ENCODE measurements around the gene KLRF1. TPM values are rescaled to one million over a fixed set of nuclear protein-coding genes. Genes with fewer than 3 reads are reported as not detected.

Gene KLRF1
- total RNA-seq, 4 donors from 2014 or later, result 0.35 to 0.99 (median 0.37) TPM

GRCh38 chr12:9809338-9809737 is 17.9 kb upstream of the KLRF1 start:
- no peak for DNase-seq
- H3K9me3 ChIP-seq, result no peaks in the 10 kb centered on the region
- TF ChIP-seq CTCF (IDR thresholded peaks at IDR 0.05) (no peak), POLR2A (IDR thresholded peaks at IDR 0.05) (no peak)
- peaks cover 0 to 16% (median 0%) of the 10 kb centered on the region in 4 donors for H3K27me3 ChIP-seq
- H3K4me1 ChIP-seq, result peaks cover 0 to 8% (median 6%) of the 10 kb centered on the region in 3 donors
- intact Hi-C loops (cut with DNase I), result no loop called here
- no peak overlapping the region for H3K27ac ChIP-seq
- H3K4me3 ChIP-seq, result no peak overlapping the region
- H3K36me3 ChIP-seq, result no peaks in the 10 kb centered on the region
- WGBS, 2 donors, result 62 to 79% methylated on average over 4 of the region's 4 CpGs

GRCh38 chr12:9809866-9810265 is 17.4 kb upstream of the KLRF1 start:
- peaks cover 0 to 16% (median 0%) of the 10 kb centered on the region in 4 donors for H3K27me3 ChIP-seq
- peaks cover 0 to 9% (median 6%) of the 10 kb centered on the region in 3 donors for H3K4me1 ChIP-seq
- no peak overlapping the region for H3K27ac ChIP-seq
- H3K4me3 ChIP-seq, result no peak overlapping the region
- no peak for TF ChIP-seq POLR2A (IDR thresholded peaks at IDR 0.05)
- no peak for TF ChIP-seq CTCF (IDR thresholded peaks at IDR 0.05)
- intact Hi-C loops (cut with DNase I), result no loop called here
- no peak for DNase-seq
- no peaks in the 10 kb centered on the region for H3K9me3 ChIP-seq
- no peaks in the 10 kb centered on the region for H3K36me3 ChIP-seq

GRCh38 chr12:9810671-9811070 is 16.6 kb upstream of the KLRF1 start:
- H3K9me3 ChIP-seq, result no peaks in the 10 kb centered on the region
- no peak overlapping the region for H3K4me3 ChIP-seq
- 63 to 75% methylated on average over 2 of the region's 2 CpGs for WGBS, 2 donors
- peaks cover 0 to 16% (median 0%) of the 10 kb centered on the region in 4 donors for H3K27me3 ChIP-seq
- no peaks in the 10 kb centered on the region for H3K36me3 ChIP-seq
- intact Hi-C loops (cut with DNase I), result no loop called here
- DNase-seq, result no peak
- H3K4me1 ChIP-seq, result peaks cover 0 to 9% (median 6%) of the 10 kb centered on the region in 3 donors
- TF ChIP-seq CTCF (IDR thresholded peaks at IDR 0.05), result no peak
- no peak for TF ChIP-seq POLR2A (IDR thresholded peaks at IDR 0.05)
- no peak overlapping the region for H3K27ac ChIP-seq

- Histone ChIP-seq H3K27me3 (peaks cover 0 to 16% (median 0%) of the 10 kb centered on the region in 4 donors), H3K36me3 (no peaks in the 10 kb centered on the region), H3K4me1 (peaks cover 0 to 9% (median 6%) of the 10 kb centered on the region in 3 donors), H3K4me3 (no peak overlapping the region), H3K27ac (no peak overlapping the region), H3K9me3 (no peaks in the 10 kb centered on the region)
- intact Hi-C loops (cut with DNase I), result no loop called here
- TF ChIP-seq CTCF (IDR thresholded peaks at IDR 0.05) (no peak), POLR2A (IDR thresholded peaks at IDR 0.05) (no peak)
- WGBS, 2 donors, result 68 to 91% methylated on average over 5 of the region's 5 CpGs
- no peak for DNase-seq
These were observed 15.7 kb upstream of the KLRF1 start for GRCh38 chr12:9811621-9812020.

- Histone ChIP-seq H3K36me3 (no peaks in the 10 kb centered on the region), H3K27ac (no peak overlapping the region), H3K4me3 (peak overlapping the region; percentile 18 to 65 (median 26)), H3K27me3 (peaks cover 0 to 21% (median 0%) of the 10 kb centered on the region in 4 donors), H3K4me1 (peaks cover 0 to 9% (median 6%) of the 10 kb centered on the region in 3 donors), H3K9me3 (no peaks in the 10 kb centered on the region)
- intact Hi-C loops (cut with DNase I), result no loop called here
- DNase-seq, result peak; percentile 31
- TF ChIP-seq CTCF (IDR thresholded peaks at IDR 0.05) (peak; percentile 48 to 94 (median 82)), POLR2A (IDR thresholded peaks at IDR 0.05) (no peak)
- WGBS, 2 donors, result 33 to 60% methylated on average over 7 to 11 of the region's 32 CpGs
These were observed 13.2 kb upstream of the KLRF1 start for GRCh38 chr12:9813821-9814798.
